Hair follicle dermal papilla cell (primary cell): Measurements from ENCODE around the gene CEP350. TPM values are rescaled to one million over a fixed set of nuclear protein-coding genes. Genes with fewer than 3 reads are reported as not detected.

Experiments
- total RNA-seq: library from RNA; depleted of rRNA; stranded (reverse); fragments of >200 nt; gene quantifications from 2 replicates; pipeline ENCODE4 v1.2.3, GENCODE V29; 2012

The CEP350 gene
- total RNA-seq: 67.2 and 88.3 TPM in 2 replicates

DNA sequence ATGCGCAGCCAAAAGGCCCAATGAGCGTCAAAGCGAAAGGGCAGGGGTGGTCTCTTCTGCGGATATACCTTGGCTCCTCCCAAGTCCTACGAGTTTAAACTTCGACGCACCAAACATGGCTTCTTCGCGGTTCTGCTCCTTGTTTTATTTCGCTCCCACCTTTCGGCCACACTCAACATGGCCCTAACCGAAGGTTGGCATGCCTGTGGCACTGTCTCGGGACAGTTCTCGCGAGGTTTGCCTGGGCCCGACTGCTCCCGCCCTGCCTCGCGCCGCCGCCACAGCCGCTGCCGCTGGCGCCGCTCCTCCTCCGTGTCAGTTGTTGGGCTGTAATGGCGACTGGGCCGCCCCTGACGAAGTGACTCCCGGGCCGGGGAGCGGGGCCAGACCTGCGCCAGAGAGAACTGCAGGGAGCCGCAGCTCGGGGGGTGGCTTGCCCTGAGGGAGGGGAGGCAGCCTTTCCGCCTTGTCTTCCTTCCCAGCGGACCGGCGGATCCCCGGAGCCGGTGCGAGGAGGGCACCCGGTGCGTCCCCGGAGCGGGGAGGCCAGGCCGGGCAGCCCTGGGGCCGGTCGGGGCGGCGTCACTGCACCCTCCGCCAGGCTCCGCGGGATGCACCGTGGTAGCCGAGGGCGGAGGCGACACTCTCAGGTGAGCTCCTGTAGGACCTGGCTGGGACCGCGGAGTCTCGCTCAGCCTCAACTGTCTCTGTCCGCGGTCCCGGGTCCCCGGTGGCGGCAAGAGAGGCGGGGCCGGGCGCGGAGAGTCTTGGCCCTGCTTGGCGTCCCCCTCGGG lies at the start of gene CEP350:
Gene CEP350, plus strand, starts transcription at position 318 of the 794 bp plus-strand sequence. CDS start 31,372 bp downstream, outside the sequence.

DNA sequence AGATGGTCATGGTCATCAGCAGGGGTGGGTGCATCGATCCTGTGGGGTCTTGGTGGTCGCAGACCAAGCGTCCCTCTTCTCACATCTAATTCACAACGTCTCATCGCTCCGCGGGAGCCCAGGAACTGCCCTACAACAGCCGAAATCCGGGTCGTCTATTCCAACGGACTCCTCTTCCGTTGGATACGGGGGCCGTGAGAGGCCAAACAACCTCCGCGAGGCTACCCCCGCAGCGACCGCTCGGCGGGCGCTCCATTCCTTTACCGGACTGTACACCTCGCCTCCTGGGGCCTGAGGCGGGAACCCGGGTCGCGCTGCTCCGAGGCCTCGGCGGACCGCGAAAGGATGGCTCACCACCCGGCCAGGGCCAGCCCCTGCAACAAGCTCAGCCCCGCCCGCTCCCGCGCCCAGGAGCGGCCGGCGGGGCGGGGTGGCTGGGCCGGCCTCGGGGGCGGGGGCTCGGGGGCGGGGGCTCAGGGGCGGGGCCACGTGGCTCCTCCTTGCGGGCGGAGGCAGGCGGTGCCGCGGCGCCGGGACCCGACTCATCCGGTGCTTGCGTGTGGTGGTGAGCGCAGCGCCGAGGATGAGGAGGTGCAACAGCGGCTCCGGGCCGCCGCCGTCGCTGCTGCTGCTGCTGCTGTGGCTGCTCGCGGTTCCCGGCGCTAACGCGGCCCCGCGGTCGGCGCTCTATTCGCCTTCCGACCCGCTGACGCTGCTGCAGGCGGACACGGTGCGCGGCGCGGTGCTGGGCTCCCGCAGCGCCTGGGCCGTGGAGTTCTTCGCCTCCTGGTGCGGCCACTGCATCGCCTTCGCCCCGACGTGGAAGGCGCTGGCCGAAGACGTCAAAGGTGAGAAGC lies 199.9 kb downstream of the CEP350 start, which contains the start of gene QSOX1:
Gene QSOX1, plus strand, starts transcription at position 545 of the 857 bp plus-strand sequence. Its CDS starts 39 bp downstream, at position 584.

Other genes with a start within 250 kb of the CEP350 start
- gene FAM163A, start 211.5 kb upstream of the CEP350 start, total RNA-seq: not detected in 2 replicates
- gene TOR1AIP2, start 77.0 kb upstream of the CEP350 start, total RNA-seq: 131 and 133 TPM in 2 replicates
- 79.7 and 88.8 TPM in 2 replicates for gene TOR1AIP1, start 72.5 kb upstream of the CEP350 start, total RNA-seq
- 182 and 205 TPM in 2 replicates for gene QSOX1, start 200.1 kb downstream of the CEP350 start, total RNA-seq